G401 (cell line): ENCODE results near the gene FAM209B. TPM values are rescaled to one million over a fixed set of nuclear protein-coding genes. Genes with fewer than 3 reads are reported as not detected.
A peak's percentile ranks its signal among the peaks of the same experiment; 100 is the strongest.
"Not testable (repeated sequence)": the region's sequence is repeated elsewhere in the genome, so short reads cannot be mapped to it uniquely, and the experiment has no call there.

ENCODE experiments used
- DNase-seq: peaks from one replicate; pipeline ENCODE4 v3.0.0-alpha.2; 2015; ENCODE audit warnings: low spot score
- in situ Hi-C: cut with HindIII; loops from 2 replicates; pipeline ENCODE4 v1.10.0; 2016; ENCODE audit warnings: low sequenced_read_pairs, mixed read lengths
- total RNA-seq: library from RNA; depleted of rRNA; stranded (reverse); fragments of >200 nt; shearing (Covaris generic); gene quantifications from 2 replicates; pipeline ENCODE4 v1.2.3, GENCODE V29; 2014; rRNA removed

The FAM209B gene, protein sequence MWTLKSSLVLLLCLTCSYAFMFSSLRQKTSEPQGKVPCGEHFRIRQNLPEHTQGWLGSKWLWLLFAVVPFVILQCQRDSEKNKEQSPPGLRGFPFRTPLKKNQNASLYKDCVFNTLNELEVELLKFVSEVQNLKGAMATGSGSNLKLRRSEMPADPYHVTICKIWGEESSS
- total RNA-seq = not detected in 2 replicates

DNA sequence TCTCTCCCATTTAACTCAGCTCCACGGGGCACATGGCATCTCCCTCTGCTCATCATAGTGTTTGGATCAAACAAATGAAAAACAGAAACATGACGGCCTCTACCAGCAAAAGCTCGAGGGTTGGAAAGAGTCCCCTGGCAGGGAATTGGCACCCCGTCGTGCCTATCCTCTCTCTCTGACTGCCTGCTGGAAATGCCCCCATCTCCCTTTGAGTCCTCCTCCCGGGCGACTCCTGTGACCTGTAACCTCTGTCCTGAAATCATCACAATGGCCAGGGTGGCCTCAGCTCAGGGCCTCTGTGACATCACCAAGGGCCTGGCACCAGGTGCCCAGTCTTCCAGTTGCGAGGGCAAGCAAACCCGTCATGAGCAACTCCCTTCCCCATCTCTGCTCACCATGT, at the start of gene FAM209B:
Gene FAM209B (plus strand): TSS at position 301 of the 400 bp plus-strand sequence. CDS start 96 bp downstream, at position 397.
- in situ Hi-C loops, DNase-seq: not testable (repeated sequence)

- in situ Hi-C loops = no loop called here
- DNase-seq = no peak
Observed at GRCh38 chr20:56483970-56484369, 49.1 kb upstream of the FAM209B start.

- in situ Hi-C loops = no loop called here
- no peak for DNase-seq
Observed at GRCh38 chr20:56487216-56487615, 45.8 kb upstream of the FAM209B start.

DNA sequence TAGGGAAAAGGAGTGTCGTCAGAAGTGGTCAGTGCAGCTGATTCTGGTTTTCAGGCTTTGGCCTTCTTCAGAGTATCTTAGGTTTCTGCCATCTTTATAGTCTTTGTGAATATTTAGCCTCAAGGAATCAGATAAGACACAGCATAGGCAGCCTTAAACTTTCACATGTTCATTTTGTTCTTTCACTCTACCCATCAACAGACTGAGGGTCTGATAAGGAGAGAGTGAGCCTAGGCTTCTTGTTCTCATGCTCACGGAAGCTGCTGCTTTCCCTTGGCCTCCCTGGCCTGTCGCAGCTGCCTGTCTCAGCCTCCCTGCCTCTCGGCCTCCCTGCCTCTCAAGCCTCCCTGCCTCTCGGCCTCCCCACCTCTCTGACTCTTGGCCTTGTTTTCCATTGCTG, 44.5 kb upstream of the FAM209B start:
- in situ Hi-C loops = no loop called here

GRCh38 chr20:56501116-56501515, 31.9 kb upstream of the FAM209B start:
- DNase-seq = no peak

More for the DNA sequence above, 44.5 kb upstream of the FAM209B start:
- DNase-seq = no peak

GRCh38 chr20:56503916-56504315, 29.1 kb upstream of the FAM209B start:
- peak; percentile 3 for DNase-seq
- in situ Hi-C loops = no loop called here

More at GRCh38 chr20:56501116-56501515, 31.9 kb upstream of the FAM209B start:
- in situ Hi-C loops = no loop called here

- DNase-seq = no peak
- in situ Hi-C loops = no loop called here
Observed at GRCh38 chr20:56504373-56505005, 28.6 kb upstream of the FAM209B start.

DNA sequence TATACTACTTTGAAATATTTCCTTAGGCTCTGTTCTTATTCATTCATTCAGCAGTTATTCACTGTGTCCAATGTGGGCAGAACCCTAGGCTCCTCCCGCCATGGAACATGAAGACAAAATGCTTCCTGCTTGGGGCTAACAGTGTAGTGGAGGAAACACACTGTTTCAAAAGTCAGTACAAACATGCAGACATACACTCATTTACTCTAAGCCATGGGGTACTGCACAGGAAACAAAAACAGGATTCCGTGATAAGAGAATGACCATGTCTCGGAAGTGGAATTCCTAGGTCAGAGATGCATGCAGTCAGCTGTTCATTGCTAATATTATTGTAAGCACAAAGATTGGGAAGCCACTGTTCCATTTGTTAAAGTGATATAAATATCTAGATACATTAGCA, 26.9 kb upstream of the FAM209B start:
- DNase-seq = no peak
- in situ Hi-C loops = no loop called here

DNA sequence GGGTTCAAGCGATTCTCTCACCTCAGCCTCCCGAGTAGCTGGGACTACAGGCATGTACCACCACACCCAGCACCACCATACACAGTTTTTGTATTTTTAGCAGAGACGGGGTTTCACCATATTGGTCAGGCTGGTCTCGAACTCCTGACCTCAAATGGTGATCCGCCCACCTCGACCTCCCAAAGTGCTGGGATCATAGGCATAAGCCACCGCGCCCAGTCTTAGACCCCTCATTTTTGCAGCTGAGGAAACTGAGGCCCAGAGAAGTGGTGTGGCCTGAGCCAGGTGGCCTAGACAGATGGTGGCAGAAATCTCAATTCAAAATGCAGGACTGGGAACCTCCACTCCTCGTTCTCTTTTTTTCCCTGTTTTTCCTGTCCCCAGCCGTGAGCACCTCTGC, 21.1 kb upstream of the FAM209B start:
- in situ Hi-C loops = no loop called here
- no peak for DNase-seq

GRCh38 chr20:56513161-56514150, 19.6 kb upstream of the FAM209B start:
- in situ Hi-C loops = no loop called here
- no peak for DNase-seq

DNA sequence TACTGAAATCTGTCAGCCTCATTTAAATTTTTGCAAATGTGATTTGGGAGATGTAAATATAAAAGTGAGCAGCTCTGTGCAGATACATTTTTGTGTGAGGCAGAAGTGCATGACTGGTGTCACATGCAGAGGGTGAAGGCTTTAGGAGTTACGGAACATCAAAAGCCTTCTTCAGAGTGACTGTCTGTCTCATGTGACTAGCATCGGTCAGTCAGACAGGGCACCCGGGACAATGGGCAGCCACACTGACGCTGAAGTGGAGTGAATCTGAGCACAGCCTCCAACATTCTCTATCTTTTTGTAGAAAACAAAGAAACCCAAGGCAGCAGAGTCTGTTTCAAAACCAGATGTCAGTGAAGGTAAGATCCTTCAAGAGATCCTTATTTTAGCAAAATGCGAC, 16.4 kb upstream of the FAM209B start:
- DNase-seq = no peak
- in situ Hi-C loops = no loop called here

- no peak for DNase-seq
- in situ Hi-C loops = no loop called here
Observed at GRCh38 chr20:56517211-56517610, 15.8 kb upstream of the FAM209B start.

- in situ Hi-C loops = no loop called here
- DNase-seq = no peak
Observed at GRCh38 chr20:56517641-56518040, 15.4 kb upstream of the FAM209B start.

GRCh38 chr20:56518126-56518525, 14.9 kb upstream of the FAM209B start:
- no peak for DNase-seq
- in situ Hi-C loops = no loop called here

DNA sequence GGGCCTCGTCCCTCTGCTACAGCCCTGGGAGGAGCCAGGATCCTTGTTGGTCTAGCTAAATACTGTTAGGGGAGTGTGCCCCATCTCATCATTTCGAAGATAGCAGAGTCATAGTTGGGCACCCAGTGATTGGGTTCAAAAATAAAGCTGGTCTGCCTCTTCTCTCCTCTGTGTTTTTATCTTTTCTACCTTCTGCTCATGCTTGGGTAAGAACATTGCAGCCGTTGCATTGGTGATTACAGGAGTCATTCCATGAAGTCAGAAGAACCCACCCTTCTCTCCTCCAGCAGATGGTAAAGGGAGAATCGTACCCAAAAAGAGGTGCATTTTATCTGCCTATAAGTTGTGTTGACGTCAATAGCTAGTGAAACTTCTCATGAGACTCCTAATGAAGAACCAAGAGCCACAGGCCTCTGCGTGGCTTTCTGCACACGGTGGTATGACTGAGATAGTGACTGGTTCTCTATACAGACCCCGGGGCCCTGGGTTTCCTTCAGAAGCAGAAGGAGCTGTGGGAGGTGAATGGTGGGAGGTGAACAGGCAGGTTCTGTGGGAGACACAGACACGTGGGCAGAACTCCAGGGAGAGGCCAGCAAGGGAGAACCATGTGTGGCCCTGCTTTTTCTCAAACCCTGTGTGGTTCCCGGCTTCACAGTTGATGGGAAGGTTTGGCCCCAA, 14.2 kb upstream of the FAM209B start:
- in situ Hi-C loops = no loop called here
- DNase-seq = no peak

- no peak for DNase-seq
- in situ Hi-C loops = no loop called here
Observed at GRCh38 chr20:56519551-56519950, 13.5 kb upstream of the FAM209B start.

GRCh38 chr20:56520180-56520579, 12.9 kb upstream of the FAM209B start:
- in situ Hi-C loops = no loop called here
- DNase-seq = no peak

GRCh38 chr20:56520746-56521354, 12.2 kb upstream of the FAM209B start:
- DNase-seq, in situ Hi-C loops: not testable (repeated sequence)

DNA sequence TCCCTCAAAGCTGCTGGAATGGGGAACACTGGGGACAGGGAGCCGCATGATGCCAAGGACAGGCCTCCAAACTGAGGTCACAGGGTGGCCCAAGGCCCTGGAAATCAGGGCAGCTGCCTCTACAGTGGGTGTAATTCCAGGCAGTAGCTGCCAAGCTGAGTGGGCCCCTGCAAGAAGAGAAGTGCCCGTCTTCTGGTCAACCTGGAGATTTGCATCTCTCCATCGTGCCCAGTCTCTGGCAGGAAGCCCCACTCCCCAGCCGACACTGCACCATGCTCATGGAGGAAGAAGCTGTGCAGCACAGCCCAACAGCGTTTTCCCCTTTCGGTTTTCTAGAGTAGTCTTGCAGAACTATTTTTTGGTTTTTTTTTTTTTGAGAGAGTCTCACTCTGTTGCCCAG, 10.7 kb upstream of the FAM209B start:
- no peak for DNase-seq
- in situ Hi-C loops = no loop called here
